Fibroblast of skin of left biceps (primary cell): ENCODE data around the gene SPATA31E1.
"Not testable (repeated sequence)": the region's sequence is repeated elsewhere in the genome, so short reads cannot be mapped to it uniquely, and the experiment has no call there.

Experiments used
- DNase-seq, 2 experiments: peaks; one replicate each; pipeline ENCODE4 v3.0.0-alpha.2; 2013; ENCODE audit warnings: low read depth in 2 of 2

Gene SPATA31E1

DNA sequence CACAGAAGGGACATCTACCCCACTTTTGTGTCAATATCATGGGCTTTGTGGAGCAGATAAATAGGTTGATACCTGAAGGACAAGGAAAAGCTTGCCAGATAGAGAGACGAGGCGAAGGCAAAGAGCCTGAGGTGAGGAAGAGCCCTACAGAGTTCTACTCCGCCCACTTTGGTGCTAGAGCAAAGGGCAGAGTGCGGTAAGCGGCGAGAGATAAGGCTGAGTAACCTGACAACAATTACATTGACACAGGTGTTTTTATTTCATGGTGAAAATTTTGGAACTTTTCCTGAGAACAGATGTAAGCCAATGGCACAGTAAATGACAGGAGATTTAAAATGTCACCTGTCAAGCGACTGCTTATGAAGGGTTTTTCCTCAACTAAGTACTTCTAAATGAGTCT lies 51.8 kb downstream of the SPATA31E1 start:
- DNase-seq: not testable (repeated sequence)

DNA sequence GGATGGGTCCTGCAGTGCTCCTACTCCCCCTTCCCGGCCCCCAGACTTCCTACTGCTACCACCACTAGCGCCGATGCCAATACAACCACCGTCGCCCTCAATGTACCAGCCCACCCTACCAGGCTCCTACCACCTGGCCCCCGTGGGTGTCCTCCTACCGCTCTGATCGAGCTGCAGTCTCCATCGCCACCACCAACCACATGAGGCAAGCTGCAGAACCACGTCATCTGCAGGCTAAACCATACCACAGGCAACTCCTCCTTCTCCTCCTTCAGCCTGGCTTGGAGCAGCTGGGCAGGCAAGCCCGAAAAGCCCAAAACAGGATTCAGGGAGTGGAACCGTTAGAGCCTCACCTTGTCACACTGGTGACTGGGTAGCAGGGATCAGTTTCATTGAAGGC lies 54.7 kb downstream of the SPATA31E1 start:
- DNase-seq: not testable (repeated sequence)

DNA sequence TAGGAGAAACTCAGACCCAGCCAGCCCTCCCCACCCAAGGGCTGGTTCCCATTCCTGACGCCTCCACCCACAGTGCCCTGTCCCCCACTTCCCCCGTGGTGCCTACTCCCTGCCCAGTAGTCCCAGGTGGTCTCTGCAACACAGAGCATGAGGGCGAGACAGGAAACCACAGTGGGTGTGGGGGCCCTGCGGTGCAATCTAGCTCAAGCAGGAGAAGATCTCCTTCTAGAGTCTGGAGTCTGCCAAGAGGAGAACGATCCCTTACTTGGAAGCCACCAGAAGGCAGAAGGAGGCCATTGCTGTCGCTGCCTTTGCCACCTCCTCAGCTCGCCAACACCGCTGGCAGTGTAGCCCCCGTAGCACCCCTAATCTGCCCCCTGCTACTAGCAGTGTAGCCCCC lies 55.2 kb downstream of the SPATA31E1 start:
- not testable (repeated sequence) for DNase-seq

DNA sequence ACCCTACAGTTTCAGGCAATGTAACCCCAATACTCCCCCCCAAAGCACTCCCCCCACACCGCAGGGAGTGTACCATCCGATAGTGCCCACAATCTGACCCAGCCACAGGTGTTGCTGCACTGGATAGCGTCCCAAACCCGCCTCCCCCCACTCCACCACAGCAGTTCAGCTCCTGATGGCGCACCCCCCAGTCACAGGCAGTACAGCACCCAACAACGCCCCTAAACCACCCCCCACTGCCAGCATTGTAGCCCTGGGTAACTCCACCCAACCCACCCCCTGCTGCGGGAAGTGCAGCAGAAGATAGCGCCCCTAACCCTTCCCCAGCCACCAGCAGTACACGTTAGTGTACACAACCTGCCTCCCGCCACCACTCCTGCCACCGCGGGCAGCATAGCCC lies 55.7 kb downstream of the SPATA31E1 start:
- DNase-seq: not testable (repeated sequence)
